ENCODE data around the gene ZNF266.

ZNF266 gene

GRCh38 chr19:9435279-9436268 is at the start of gene ZNF266:
ZNF266 (minus strand) TSS chr19:9435573; CDS start chr19:9420089, 15,484 bp downstream.
- peak; percentile 93 for DNase-seq

GRCh38 chr19:9485140-9485539 is 49.8 kb upstream of the ZNF266 start:
- DNase-seq, result no peak

GRCh38 chr19:9474975-9475374 is 39.6 kb upstream of the ZNF266 start:
- DNase-seq, result no peak

- DNase-seq, result no peak
Measured at GRCh38 chr19:9467161-9467560, 31.8 kb upstream of the ZNF266 start.

DNA sequence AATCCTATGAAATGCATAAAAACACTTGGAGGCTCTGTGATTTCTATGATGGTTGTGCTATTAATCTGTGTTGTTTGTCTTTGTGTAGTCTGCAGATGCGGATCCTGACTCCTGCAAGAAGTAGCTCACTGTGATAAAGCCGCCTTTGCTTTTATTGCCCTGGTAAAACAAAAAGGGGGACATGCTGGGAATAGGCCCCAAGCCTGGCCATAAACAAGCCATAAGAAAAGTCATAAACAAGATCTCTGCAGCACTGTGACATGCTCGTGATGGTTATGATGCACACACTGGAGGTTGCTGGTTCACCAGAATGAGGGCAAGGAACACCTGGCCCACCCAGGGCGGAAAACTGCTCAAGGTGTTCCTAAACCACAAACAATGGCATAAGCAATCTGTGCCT is 26.6 kb upstream of the ZNF266 start:
- DNase-seq, result no peak

DNA sequence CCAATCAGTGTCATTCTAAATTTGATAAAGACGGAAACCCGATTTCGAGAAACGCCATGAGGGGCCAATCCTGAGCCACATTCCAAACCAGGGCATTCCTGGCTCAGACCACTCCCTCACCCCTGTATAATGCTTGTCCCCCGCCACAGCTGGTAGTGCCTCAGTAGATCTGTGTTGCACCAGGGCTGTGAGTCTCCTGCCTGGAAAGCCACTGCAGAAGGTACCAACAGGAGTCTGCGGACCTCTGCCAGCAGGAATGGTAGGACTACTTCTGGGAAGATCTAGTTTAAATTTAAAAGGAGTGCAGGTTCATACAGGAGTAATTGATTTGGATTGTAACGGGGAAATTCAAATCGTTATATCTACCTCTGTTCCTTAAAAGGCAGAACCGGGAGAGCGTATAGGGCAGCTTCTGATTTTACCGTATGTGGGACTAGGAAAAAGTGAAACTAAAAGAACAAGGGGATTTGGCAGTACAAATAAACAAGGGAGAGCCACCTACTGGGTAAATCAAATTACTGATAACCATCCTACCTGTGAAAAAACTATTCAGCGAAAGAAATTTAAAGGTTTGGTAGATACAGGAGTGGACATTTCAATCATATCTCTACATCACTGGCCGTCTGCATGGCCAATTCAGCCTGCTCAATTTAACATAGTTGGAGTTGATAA is 20.8 kb upstream of the ZNF266 start:
- DNase-seq, result no peak

DNA sequence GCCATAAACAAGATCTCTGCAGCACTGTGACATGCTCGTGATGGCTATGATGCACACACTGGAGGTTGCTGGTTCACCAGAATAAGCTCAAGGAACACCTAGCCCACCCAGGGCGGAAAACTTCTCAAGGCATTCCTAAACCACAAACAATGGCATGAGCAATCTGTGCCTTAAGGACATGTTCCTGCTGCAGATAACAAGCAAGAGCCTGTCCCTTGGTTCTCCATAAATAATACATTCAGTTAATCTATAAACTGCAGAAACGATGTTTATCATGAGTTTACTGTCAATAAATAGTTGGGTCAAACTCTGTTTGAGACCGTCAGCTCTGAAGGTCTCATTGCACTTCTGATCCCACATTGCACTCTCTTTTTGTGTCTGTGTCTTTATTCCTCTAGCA is 18.6 kb upstream of the ZNF266 start:
- no peak for DNase-seq

- no peak for DNase-seq
Measured at GRCh38 chr19:9445037-9445436, 9.7 kb upstream of the ZNF266 start.

GRCh38 chr19:9436358-9436757 is 985 bp upstream of the ZNF266 start:
- no peak for DNase-seq

- DNase-seq, result peak; percentile 56
Measured at GRCh38 chr19:9431475-9431874, 3.9 kb downstream of the ZNF266 start.

DNA sequence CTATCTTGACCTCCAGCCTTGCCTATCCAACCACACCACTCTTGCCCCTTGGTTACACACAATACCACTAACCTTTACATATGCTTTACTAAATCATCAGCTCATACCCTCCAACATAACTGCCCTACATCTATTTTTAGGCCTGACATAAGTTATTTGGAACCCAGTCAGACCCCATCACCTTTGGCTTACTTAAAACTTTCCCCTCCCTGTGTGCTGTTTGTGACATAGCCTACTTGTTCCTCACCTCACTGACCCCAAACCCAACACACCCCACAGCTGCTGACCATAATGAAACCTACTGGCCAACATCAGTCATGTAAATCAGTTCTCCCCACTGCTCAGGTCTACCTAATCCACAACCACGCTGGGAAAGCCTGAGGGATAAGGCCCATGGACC is 4.9 kb downstream of the ZNF266 start:
- DNase-seq, result no peak

GRCh38 chr19:9427941-9428340 is 7.4 kb downstream of the ZNF266 start:
- DNase-seq, result no peak

- DNase-seq, result no peak
Measured at GRCh38 chr19:9413240-9413954, 22.0 kb downstream of the ZNF266 start.

- DNase-seq, result no peak
Measured at GRCh38 chr19:9407827-9408226, 27.5 kb downstream of the ZNF266 start.

DNA sequence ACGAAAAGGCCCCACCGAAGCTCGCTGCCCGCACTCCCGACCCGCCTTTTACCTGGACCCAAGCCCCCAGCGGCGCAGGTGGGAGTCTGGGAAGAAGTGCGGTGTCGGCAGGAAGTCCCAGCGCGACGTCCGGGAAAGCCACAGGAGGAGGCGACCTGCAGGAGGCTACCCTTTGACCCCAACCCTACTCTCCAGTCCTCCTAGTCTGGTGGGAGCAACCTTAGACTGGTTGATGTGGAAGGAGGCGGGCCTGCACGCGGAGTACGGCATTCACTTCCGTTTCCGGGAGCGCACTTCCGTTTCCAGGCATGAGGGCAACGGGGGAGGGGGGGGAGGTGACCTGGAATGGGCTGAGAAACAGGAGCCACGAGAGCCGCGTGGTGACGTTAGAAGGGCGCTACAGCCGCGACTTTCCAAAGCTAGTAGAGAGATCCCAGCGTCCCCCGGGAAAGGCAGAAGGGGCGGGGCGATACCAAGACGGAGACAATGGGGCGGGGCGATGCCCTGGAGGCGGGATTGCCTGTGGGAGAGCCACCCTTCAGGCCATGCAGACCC is 28.5 kb downstream of the ZNF266 start:
- peak; percentile 62 for DNase-seq

DNA sequence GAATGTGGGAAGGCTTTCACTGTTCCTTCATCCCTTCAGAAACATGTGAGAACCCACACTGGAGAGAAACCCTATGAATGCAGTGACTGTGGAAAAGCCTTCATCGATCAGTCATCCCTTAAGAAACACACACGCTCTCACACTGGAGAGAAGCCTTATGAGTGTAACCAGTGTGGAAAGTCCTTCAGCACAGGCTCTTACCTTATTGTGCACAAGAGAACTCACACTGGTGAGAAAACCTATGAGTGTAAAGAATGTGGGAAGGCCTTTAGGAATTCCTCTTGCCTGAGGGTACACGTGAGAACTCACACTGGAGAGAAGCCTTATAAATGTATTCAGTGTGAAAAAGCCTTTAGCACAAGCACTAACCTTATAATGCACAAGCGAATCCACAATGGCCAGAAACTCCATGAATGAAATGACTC is 54.0 kb downstream of the ZNF266 start:
- DNase-seq, result no peak

DNA sequence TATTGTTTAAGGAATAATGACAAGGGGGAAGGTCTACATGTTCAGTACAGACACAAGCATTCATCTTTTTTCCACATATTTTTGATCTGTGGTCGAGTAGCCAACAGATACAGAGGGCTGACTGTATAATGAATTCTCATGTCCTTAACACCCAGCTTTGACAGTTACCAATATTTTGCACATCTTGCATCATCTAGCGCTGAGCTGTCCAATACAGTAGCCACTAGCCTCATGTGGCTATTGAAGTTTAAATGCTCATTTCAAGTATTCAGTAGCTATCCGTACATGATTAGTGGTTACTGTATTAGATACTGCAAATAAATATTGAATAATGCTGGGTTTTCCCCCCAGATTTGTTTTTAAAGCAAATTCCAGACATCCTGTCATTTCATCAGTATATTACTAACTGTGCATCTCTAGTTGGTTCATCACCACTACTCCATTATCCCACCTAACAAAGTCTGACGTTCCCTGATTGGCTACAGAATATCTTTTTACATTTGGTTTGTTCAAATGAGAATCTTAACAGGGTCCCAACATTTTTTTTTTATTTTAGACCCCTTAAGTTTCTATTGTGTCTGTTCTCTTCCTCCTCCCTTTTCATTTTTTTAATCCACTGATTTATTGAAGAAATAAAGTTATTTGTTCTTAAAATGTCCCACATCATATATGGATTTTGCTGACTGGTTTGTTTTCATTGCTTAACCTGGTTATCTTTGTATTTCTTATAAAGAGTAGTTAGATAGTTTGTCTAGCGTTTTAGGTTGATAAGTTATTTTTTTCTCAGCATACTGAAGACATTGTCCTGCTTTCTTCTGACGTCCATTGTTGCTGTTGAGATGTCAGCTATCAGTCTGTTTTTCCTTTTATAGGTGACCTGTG is 64.4 kb downstream of the ZNF266 start:
- no peak for DNase-seq

DNA sequence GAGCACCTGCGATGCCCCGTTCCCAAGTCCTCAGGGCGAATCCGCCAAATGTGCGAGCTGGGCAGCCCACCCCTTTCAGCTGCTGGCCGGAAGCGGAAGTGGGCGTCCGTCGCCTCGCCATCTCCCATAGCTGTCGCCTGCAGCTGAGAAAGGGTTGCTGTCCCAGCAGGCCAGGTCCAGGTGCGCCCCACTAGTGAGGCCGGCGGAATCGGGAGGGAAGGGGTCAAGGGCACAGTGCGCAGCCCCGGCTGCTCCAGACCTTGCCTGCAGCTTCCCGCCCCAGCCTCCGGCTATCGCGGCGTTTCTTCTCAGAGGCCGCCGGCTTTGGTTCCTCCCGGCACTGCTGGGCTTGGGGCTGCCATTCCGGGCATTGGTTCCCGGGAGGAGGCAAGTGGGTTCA is 72.5 kb downstream of the ZNF266 start, which contains the start of gene ZNF177:
TSS of gene ZNF177 (plus strand) at position 109 of the 400 bp plus-strand sequence. CDS start 15,299 bp downstream, outside the sequence.
- no peak for DNase-seq
